NCI-H2107 (cell line): ENCODE data around the gene TARDBP.
"Not testable (repeated sequence)": the region's sequence is repeated elsewhere in the genome, so short reads cannot be mapped to it uniquely, and the experiment has no call there.

ENCODE experiments used
- DNase-seq: peaks from one replicate; lab custom pipeline; 2025; lab: John Stamatoyannopoulos, UW

The TARDBP gene

GRCh38 chr1:10992864-10993263 is 19.6 kb upstream of the TARDBP start:
- no peak for DNase-seq

- no peak for DNase-seq
Observed at GRCh38 chr1:10996100-10996499, 16.4 kb upstream of the TARDBP start.

- DNase-seq = no peak
Observed at GRCh38 chr1:11000526-11000925, 11.9 kb upstream of the TARDBP start.

- DNase-seq = no peak
Observed at GRCh38 chr1:11013160-11013531, 692 bp downstream of the TARDBP start.

GRCh38 chr1:11019358-11019757 is 6.9 kb downstream of the TARDBP start:
- DNase-seq = not testable (repeated sequence)

- DNase-seq = no peak
Observed at GRCh38 chr1:11019971-11020370, 7.5 kb downstream of the TARDBP start.

- DNase-seq = no peak
Observed at GRCh38 chr1:11023201-11023600, 10.7 kb downstream of the TARDBP start.

- no peak for DNase-seq
Observed at GRCh38 chr1:11024154-11024873, 11.9 kb downstream of the TARDBP start.

GRCh38 chr1:11024874-11025203 is 12.4 kb downstream of the TARDBP start:
- DNase-seq = no peak

- DNase-seq = no peak
Observed at GRCh38 chr1:11025618-11026017, 13.2 kb downstream of the TARDBP start.

- DNase-seq = no peak
Observed at GRCh38 chr1:11026052-11026451, 13.6 kb downstream of the TARDBP start.

- no peak for DNase-seq
Observed at GRCh38 chr1:11026903-11027302, 14.4 kb downstream of the TARDBP start.

- no peak for DNase-seq
Observed at GRCh38 chr1:11027316-11027715, 14.9 kb downstream of the TARDBP start.

GRCh38 chr1:11028018-11028417 is 15.6 kb downstream of the TARDBP start:
- DNase-seq = no peak

- DNase-seq = no peak
Observed at GRCh38 chr1:11030865-11031264, 18.4 kb downstream of the TARDBP start.

- no peak for DNase-seq
Observed at GRCh38 chr1:11031624-11032262, 19.3 kb downstream of the TARDBP start.

GRCh38 chr1:11037019-11037739 is 24.7 kb downstream of the TARDBP start:
- DNase-seq = not testable (repeated sequence)

- peak; percentile 80 for DNase-seq
Observed at GRCh38 chr1:11037740-11038182, 25.3 kb downstream of the TARDBP start.

- DNase-seq = no peak
Observed at GRCh38 chr1:11039351-11040104, 27.1 kb downstream of the TARDBP start.

- DNase-seq = not testable (repeated sequence)
Observed at GRCh38 chr1:11040105-11040429, 27.6 kb downstream of the TARDBP start.

- no peak for DNase-seq
Observed at GRCh38 chr1:11041048-11041447, 28.6 kb downstream of the TARDBP start.

GRCh38 chr1:11042065-11042464 is 29.6 kb downstream of the TARDBP start:
- DNase-seq = no peak
